Heart right ventricle (tissue), 16 donors: ENCODE results near the gene COLEC11. TPM values are rescaled to one million over a fixed set of nuclear protein-coding genes. Genes with fewer than 3 reads are reported as not detected.
A peak's percentile ranks its signal among the peaks of the same experiment; 100 is the strongest.

Experiments
- ATAC-seq, 8 donors: fragments of 200-7000 bp; cut with Tn5 transposase; one replicate each; pipeline ENCODE4 v1.9.1; 2020; ENCODE audit warnings: mild to moderate bottlenecking in 8 of 8, moderate library complexity in 8 of 8, moderate number of reproducible peaks in 1 of 8
- DNase-seq, 2 donors: peaks; one replicate each; pipeline ENCODE4 v3.0.0-alpha.2; 2020
- H3K27ac ChIP-seq, 10 donors: fragments of 200-600 bp; sonication (generic) in 2 of 10; one replicate each; pipeline versions ENCODE4 v1.5.0 to v1.8.0; 2020 to 2022; ENCODE audit warnings: mild to moderate bottlenecking in 3 of 10
- H3K27me3 ChIP-seq, 7 donors: fragments of 200-600 bp; one replicate each; pipeline ENCODE4 v1.8.0; 2021 to 2022; ENCODE audit warnings: mild to moderate bottlenecking in 2 of 7
- H3K36me3 ChIP-seq, 9 donors: fragments of 200-600 bp; sonication (generic) in 1 of 9; one replicate each; pipeline versions ENCODE4 v1.5.0 to v1.8.0; 2020 to 2022; ENCODE audit warnings: mild to moderate bottlenecking in 2 of 9
- H3K4me1 ChIP-seq, 9 donors: fragments of 200-600 bp; sonication (generic) in 1 of 9; one replicate each; pipeline versions ENCODE4 v1.5.0 to v1.8.0; 2020 to 2022; ENCODE audit warnings: mild to moderate bottlenecking in 4 of 9
- H3K4me3 ChIP-seq, 10 donors: fragments of 200-600 bp; sonication (generic) in 2 of 10; one replicate each; pipeline versions ENCODE4 v1.5.0 to v1.8.0; 2020 to 2022; ENCODE audit warnings: mild to moderate bottlenecking in 7 of 10, moderate library complexity in 2 of 10
- H3K9me3 ChIP-seq, 11 donors: fragments of 200-600 bp in 10 of 11; sonication (generic) in 2 of 11; one replicate each; pipeline versions ENCODE4 v1.5.0 to v1.8.0; 2013 to 2022; ENCODE audit warnings: mild to moderate bottlenecking in 2 of 11, control low read depth in 1 of 11, moderate library complexity in 1 of 11
- CTCF ChIP-seq, 9 donors: fragments of 200-600 bp; sonication (generic) in 2 of 9; IDR thresholded peaks; one replicate each; pipeline versions ENCODE4 v1.5.0 to v1.8.0; 2021 to 2022; ENCODE audit warnings: antibody characterized with exemption in 9 of 9, mild to moderate bottlenecking in 5 of 9, moderate library complexity in 1 of 9
- WGBS, 2 donors: extraction: QIAGEN DNeasy Blood & Tissue Kit; methylation state at CpG; one replicate each; pipeline ENCODE4 v1.1.7; 2013; ENCODE audit warnings: inconsistent platforms in 1 of 2; 5-methylcytosine and 5-hydroxymethylcytosine counted together
- intact Hi-C, 10 donors: fragments of 100-400 bp; cut with DNase I; formaldehyde crosslinking; loops; one replicate each; pipeline versions ENCODE4 v1.11.1 to v1.14.2; 2022
- polyA plus RNA-seq, 2 donors: library from polyadenylated mRNA; stranded (reverse); fragments of 200-250 nt; gene quantifications; one replicate each; pipeline ENCODE4 v1.2.3, GENCODE V29; 2013
- total RNA-seq, 10 donors: library from RNA; stranded (reverse); fragmentation: NEBNext Ultra II Directional in 3 of 10; extraction: Animal tissue kit (Norgen Biotek cat#: 25700) in 3 of 10; gene quantifications; one replicate each; pipeline versions ENCODE4 v1.2.1 to v1.2.4, GENCODE V29; 2021 to 2023
- donor health status: Arrhythmogenic right ventricular cardiomyopathy.
- donor health status: ischemic (EF 13 %, LVEDD 7.1; RV severe dilation, severe dysfunction).
- donor health status: healthy with polysubstance abuse.
- donor health status: DM: no; HTN: yes; CAD: no.
- donor health status: DM: no; HTN: no; CAD: no.
- donor health status: ischemic (EF 25% LVEDD 6.9; RV normal size, moderate dysfunction).
- donor health status: ischemic (EF 25% LVEDD 5.7; RV mildly dilated, moderate dysfunction).
- donor health status: healthy.
- donor health status: DM: yes; HTN: yes; CAD: no.
- donor health status: Ischemic cardiomyopathy.
- donor health status: ischemic (EF 35%, LVEDD 5.7; RV mildly dilated, moderate dysfunction).
- donor health status: nonischemic (EF 11% LVEDD 7.7; RV severe dilation, severe dysfunction).
- donor health status: DM: yes; HTN: yes; CAD: no.
- donor health status: PGD.
- donor health status: ischemic (EF 29% LVEDD 5.4; RV normal size, mild dysfunction).
- donor health status: nonischemic (EF 23%, LVEDD 6.1; RV moderate dilation, normal function).

The COLEC11 gene
- total and polyA plus RNA-seq, 12 donors: 2.0 to 26.7 (median 5.2) TPM

DNA sequence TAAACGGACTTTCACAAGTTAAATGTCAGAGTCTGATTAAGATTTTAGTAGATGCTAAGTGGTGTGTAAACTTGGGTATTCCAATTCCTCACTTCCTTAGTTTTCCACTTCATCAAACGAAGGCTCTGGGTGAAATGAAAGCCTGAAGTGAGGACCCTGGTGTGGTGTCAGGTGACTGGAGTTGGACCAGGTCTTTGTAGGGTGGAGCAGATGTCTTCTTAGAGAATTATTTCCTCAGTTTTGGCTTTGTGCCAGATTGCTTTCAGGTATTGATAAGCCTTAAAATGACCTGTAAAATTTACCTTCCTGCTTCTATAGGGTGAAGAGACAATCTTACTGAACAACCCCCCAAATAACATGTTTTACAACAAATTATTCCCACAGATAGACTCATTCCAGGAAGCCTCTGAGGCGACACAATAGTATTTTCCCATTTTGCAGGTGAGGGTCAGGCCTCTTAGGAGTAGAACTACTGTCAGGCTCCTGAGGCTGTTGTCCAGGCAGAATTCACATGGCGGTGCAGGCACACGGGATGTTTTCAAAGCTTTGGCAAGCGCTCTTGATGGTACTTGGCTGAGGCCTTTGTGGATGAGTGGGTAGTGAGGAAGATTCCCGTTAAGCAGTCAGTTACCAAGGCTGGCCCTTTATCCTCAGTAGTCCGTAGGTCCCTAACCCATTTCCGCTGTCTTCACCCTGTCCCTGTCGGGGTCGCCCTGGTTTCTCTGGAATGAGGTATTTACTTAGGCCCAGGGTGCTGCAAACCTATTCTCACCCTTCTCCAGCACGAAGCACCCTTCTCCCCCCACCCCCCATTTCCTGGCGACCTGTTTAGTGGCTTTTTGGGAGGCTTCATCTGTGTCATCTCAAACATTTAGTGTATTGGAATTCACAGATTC is 13.3 kb upstream of the COLEC11 start:
- peaks cover 6 to 51% (median 44%) of the 10 kb centered on the region in 9 donors for H3K4me1 ChIP-seq

GRCh38 chr2:3584076-3584475 is 10.8 kb upstream of the COLEC11 start:
- DNase-seq: no peak
- H3K27me3 ChIP-seq: no peaks in the 10 kb centered on the region
- H3K27ac ChIP-seq: peak overlapping the region in 9 of 10 donors; percentile 29 to 89 (median 79)
- no peak for TF ChIP-seq CTCF (IDR thresholded peaks at IDR 0.05)
- peaks cover 5 to 27% (median 23%) of the 10 kb centered on the region in 9 donors for H3K4me1 ChIP-seq
- no peaks in the 10 kb centered on the region for H3K9me3 ChIP-seq
- WGBS, 2 donors: 71 to 79% methylated on average over 6 of the region's 6 CpGs
- H3K36me3 ChIP-seq: peaks cover 0 to 55% (median 25%) of the 10 kb centered on the region in 9 donors
- intact Hi-C loops: loop anchor here in 1 of 10 donors (10.0 kb wide), 1 partner anchor 71 kb away; the partner anchor contains the start of gene ALLC
- H3K4me3 ChIP-seq: no peak overlapping the region
- ATAC-seq: no peak

More for the DNA sequence above, 13.3 kb upstream of the COLEC11 start:
- ATAC-seq: no peak
- DNase-seq: no peak
- 85 to 86% methylated on average over 13 of the region's 13 CpGs for WGBS, 2 donors
- intact Hi-C loops: loop anchor here in 1 of 10 donors (10.0 kb wide), 1 partner anchor 73 kb away; the partner anchor contains the start of gene ALLC
- Histone ChIP-seq H3K27ac (no peak overlapping the region), H3K36me3 (peaks cover 0 to 80% (median 39%) of the 10 kb centered on the region in 9 donors), H3K27me3 (no peaks in the 10 kb centered on the region), H3K9me3 (no peaks in the 10 kb centered on the region), H3K4me3 (no peak overlapping the region)
- TF ChIP-seq CTCF (IDR thresholded peaks at IDR 0.05): no peak

DNA sequence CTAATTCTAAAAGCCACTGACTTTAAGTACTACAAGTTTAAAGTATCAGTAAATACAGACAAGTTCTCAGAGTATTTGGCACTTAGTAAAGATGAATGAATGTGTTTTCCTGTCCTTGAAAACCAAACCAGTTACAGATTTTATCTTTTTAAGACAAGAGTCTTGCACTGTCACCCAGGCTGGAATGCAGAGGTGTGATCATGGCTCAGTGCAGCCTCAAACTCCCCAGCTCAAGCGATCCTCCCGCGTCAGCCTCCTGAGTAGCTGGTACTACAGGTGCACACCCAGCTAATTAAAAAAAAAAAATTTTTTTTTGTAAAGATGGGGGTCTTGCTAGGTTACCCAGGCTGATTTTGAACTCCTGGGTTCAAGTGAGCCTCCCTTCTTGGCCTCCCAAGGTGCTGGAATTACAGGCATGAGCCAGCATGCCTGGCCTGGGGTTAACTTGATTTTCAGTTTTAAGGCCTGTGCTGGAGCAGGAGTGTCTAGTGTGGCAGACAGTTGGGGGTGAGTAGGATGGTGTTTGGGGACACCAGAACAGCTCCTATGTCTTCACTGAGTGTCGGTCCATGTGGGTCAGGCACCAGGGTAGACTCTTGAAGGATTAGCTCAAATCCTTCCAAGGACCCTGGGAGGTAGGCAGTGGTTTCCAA is 10.2 kb upstream of the COLEC11 start:
- intact Hi-C loops: loop anchor here in 3 of 10 donors (5.0 to 10.0 kb wide), 2 partner anchors 43 to 70 kb away; partner anchors contain the start of gene ALLC (in 1 of the 3)
- H3K4me3 ChIP-seq: peak overlapping the region in 3 of 10 donors; percentile 27 to 43 (median 33)

More for the DNA sequence above, 10.2 kb upstream of the COLEC11 start:
- ATAC-seq (peak in 2 of 8 donors; percentile 3 to 14), DNase-seq (no peak)
- Histone ChIP-seq H3K4me1 (peaks cover 3 to 27% (median 20%) of the 10 kb centered on the region in 9 donors), H3K27ac (peak overlapping the region; percentile 68 to 89 (median 77)), H3K36me3 (peaks cover 0 to 48% (median 20%) of the 10 kb centered on the region in 9 donors), H3K9me3 (no peaks in the 10 kb centered on the region), H3K27me3 (no peaks in the 10 kb centered on the region)
- WGBS, 2 donors: 46 to 80% methylated on average over 4 of the region's 4 CpGs
- no peak for TF ChIP-seq CTCF (IDR thresholded peaks at IDR 0.05)
